Superior temporal gyrus (tissue), 1 donor: Measurements from ENCODE around the gene ARAP1.
A peak's percentile ranks its signal among the peaks of the same experiment; 100 is the strongest.

Experiments used
- DNase-seq: peaks from one replicate; pipeline ENCODE4 v3.0.0-alpha.2; 2016; ENCODE audit errors: extremely low spot score

The ARAP1 gene

DNA sequence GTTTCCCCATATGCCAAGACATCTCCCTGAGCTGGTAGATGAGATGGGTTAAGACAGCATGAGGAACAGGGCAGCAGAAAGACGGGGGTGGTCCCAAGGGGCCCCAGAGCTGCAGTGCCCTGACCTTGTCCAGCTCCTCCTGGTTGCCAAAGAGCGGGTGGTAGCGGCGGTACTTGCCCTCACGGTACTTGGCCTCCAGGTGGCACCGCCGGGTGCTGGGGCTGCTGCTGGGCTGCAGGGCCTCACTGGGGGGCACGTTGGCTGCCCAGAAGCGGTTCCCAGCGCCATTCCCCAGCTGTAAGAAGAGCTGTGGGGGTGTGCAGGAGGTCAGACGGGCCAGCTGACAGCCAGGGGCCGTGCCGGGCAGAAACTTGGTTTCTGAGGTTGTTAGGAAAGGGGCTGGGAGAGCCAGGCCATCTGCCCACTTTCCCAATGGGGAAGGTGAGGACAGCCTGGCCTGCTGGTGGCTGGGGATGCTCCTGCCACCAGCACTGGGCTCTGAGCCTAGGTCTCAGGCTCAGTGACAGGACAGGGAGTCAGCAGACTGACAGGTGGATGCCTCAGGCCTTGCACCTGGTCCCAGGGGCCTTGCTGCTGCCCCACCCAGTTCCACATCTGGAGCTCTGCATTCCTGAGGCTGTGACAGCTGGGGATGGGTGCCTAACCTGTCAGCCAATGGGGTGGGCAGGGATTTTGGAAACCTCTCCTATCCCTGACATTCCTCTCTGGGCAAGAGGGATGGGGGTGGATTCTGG lies 48.0 kb downstream of the ARAP1 start:
- DNase-seq, result no peak

DNA sequence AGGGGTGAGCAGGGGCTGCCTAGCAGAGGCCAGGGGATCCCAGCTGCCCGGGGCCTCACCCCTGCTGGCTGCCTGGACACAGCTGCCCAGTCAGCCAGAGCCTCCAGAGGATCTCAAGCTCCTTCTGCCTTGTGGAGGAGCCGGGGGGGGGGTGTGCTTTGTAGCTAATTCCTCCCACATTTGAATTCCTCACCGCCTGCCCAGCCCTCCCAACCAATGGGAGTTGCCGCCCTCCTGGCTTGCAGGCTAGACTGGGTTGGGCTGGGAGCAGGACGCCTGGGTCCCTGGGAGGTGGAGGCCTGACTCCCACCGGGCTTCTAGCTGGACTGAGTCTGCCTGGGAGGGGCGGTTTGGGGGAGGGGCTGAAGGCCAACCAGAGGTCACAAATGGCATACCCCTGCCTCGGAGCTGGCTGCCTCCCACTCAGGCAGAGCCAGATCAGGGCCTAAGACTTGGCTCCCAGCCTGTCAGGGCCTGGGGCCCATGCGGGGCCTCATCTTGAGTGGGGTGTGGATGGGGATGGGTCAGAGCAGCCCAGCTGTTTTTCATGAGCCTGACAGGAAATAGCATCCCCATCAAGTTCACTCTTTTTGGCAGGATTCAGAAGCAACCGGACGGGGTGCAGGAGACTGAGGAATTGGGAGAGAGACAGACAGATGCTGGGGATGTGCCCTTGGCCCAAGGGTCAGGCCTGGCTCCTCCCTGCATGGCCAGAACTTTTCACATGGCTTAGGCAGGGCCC lies 48.8 kb downstream of the ARAP1 start:
- no peak for DNase-seq

DNA sequence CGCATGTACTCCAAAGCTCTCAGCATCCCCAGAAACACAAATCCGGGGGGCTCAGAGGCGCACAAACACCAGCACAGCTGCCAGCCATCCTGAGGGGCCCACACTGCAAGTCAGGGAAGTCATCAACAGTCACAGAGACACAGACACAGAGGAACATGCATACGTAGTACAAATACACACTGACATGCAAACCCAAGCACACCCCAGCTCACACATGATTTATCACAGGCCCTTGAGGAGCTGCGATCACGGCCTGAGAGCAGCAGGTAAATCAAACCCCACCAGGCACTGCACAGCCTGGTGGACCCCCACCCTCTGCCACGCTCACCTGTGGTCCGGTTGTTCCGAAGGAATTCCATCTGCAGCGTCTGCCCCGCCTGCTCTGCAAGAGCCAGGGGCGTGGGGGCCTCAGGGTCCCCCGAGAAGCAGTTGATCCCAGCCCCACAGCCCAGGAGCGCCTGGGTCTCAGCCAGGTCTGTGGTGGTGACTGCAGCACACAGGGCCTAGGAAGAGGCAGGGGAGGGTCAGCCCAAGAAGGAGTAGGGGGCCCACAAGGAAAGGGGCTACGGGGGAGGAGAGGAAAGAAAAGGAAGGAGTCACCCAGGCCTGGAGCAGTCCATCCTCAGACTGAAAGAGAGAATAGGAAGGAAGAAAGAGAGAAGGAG lies 49.5 kb downstream of the ARAP1 start:
- DNase-seq, result no peak

DNA sequence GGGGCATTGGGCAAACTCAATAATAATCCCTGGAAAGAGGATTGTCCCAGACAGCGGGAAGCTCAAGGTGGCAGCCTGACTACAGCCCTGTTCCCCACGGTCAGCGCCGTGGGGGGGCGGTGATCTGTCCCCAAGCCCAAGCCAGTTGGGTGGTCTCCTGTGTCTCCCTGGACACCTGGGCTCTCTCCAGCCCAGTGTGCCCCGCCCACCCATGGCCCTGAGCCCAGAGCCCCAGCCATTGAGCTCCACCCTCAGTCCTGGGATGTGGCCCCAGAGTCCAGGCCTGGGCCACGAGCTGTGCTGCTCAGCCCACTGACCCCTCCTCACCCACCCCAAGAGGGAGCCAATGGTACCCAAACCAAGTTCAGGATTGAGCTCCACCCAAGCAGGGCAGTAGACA lies 50.1 kb downstream of the ARAP1 start:
- no peak for DNase-seq

DNA sequence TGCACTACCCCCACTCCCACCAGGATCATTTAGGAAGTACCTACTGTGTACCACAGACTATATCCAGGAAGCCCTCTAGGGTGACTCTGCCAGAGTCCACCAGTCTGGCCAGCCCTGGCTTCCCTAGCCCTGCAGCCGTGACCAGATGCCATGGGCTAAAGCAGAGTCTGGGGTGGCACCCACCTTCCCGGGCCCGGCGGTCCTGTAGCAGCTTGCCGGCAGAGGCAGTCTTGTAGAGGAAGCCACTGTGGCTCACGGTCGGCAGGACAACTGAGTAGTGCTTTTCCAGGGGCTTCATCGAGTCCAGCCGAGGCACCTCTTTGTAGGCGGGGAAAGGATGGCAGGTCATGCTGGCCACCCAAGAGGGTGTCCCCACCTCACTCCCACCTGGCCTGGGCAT lies 50.7 kb downstream of the ARAP1 start:
- DNase-seq, result no peak

DNA sequence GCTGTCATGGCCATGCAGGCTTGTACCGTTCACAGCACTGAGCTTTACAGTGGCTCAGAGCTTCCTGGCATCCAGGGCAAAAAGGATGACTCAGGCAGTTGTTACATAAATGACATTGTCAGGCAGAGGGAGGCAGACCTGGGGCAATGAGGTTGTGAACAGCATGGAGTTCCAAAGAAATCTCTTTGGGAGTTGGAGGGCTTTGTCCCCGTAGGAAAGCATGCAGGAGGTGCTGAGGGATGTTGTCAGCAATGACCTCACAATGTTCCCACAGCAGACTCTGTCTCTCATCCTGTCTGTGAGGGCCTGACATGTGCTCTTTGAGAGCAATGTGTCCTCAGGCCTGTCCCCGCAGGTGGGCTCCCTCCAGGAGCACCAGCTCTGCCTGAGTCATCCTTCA lies 52.1 kb downstream of the ARAP1 start:
- no peak for DNase-seq

DNA sequence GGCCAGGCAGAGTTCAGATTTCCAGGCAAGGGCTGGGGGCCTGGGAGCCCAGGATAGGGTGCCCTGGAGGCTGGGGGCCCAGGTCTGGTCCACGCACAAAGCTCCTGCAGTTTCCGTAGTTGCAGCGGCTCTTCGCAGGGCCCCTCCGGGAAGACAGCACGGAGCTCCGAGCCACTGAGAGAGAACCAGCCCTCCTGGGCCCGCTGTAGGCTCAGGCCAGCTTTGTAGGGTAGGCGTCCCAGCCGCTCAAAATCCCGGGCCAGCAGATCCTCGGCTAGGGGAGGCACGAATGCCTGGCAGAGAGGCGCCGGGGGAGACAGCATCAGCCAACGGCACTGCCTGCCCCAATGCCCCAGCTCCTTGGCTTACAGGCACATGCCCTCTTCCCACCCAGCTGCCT lies 54.4 kb downstream of the ARAP1 start:
- no peak for DNase-seq

DNA sequence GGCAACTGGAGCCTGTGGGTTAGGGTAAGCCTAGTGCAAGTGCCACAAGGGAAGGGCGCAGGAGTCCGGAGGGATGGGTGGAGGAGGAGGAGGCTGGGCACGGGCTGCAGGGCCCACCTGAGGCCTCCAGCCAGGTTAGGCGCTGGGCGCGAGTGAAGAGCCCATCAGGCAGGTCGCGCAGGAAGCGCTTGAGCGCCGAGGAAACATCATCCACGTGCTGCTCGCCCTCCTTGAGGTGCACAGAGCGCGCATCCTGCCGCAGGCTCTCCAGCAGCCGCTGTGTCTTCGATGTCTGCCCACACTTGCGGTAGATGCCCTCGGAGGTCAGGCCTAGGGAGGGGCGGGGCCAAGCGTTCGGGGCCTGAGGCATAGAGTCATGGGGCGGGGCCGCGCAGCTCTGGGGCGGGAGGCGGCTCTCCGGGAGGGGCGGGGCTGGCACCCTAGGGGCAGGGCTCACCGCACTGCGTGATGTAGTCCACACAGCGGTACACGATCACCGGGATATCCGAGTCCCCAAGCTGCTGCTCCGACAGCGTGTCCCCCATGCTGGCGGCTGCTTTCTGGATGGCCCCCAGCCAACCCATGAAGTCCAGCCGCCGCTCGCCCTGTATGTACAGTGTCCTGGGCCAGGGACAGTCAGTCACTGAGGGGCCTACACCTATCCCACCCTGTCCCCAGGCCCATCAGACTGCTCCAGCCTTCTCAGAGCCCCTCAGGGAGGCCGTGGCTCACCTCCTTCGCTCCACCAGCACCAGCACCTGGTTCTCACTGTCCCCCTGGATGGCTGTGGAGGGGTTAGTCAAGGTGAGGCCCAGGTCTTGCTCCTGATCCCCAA lies 55.1 kb downstream of the ARAP1 start:
- DNase-seq, result no peak

DNA sequence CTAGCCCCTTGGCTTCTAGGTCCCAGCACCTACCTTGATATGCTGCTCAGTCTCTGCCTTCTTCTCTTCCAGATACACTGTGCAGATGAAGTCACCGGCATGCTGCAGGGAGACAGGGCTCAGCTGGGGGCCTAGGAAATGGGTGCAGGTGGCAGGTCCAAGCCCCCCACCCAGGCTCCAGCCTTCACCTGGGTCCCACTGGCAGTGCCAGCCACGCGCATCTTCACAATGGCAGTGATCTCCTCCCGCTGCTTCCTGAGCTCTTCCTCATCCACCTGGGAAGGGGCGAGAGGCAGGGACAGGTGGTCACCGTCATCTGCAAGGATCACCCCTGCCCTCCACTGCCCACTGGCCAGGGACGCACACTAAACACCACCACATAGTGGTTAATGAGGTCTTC lies 56.9 kb downstream of the ARAP1 start:
- DNase-seq, result no peak

DNA sequence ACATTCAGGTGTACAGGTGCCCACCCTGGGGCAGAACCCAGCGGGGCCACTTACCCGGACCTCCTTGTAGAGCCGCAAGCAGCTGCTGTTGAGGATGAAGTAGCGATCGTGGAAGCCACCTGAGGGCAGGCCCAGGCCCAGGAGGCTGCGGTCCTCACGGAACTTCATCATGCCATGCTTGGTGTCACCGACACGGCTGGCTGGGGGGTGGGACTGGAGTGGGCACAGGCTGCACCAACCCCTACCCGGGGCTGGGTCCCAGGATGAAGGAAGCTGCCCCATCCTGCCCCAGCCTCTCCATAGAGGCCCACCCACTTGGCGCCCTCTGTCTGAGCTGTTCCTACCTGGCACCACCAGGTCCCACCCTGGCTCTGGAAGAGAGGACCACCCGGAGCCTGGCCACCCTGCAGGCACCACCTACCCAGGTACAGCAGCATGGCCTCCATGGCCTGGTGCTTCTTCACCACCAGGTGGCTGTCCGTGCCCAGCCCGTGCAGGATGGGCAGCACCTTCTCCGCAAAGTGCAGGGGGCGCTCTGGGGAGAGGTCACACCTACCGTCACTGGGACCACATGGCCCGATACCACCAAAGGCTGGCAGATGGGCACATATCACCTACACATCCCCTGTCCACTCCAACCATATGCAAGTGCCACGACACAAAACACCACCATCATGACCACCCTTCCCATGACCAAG lies 58.8 kb downstream of the ARAP1 start:
- DNase-seq, result no peak

DNA sequence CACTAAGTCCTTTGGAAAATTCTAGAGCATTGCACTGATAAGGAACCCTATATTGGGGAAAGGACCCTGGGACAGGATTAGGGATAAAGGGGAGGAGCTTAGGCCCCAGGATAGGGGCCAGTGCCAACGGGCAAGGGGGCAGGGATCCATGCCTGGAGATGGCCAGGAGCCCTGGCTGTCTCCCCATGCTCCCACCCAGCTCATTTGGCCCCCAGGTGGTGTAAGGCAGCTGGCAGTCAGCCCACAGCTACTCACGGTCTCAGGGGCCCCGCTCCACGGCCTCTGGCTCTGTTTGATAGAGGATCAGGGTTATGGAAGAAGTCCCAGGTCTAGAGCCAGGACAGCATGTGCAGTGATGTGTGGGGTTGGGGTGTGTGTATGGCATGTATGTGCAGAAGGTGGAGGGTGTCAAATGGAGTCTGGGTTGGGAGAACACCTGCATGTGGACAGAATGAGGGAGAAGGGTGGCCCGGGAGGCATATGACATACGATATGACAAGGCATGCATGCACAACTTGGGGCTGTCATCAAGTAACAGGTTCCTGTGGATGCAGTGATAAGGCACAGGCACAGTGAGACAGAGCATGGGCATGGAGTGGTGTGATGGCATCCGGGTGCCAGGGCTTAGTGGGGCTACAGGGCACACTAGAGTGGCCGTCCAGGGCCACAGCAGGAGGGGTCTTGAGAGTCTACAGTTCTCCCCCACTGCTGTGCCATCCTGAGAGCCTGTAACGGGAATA lies 59.5 kb downstream of the ARAP1 start:
- no peak for DNase-seq

DNA sequence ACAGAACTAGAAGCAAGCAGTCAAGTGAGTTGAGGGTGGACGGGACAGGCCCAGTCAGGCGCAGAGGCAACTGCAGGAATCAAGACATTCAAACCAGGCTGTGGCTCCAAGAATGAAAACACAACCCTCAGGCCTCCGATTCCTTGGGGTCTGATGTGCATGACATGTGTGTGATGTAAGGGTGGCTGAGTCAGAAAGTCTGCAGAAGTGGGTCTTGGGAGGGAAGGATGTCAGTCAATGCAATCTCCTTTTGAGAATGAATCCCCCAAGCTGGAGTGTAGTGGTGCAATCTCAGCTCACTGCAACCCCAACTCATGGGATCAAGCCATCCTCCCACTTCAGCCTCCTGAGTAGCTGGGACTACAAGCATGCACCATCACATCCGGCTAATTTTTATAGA lies 62.0 kb downstream of the ARAP1 start:
- no peak for DNase-seq

DNA sequence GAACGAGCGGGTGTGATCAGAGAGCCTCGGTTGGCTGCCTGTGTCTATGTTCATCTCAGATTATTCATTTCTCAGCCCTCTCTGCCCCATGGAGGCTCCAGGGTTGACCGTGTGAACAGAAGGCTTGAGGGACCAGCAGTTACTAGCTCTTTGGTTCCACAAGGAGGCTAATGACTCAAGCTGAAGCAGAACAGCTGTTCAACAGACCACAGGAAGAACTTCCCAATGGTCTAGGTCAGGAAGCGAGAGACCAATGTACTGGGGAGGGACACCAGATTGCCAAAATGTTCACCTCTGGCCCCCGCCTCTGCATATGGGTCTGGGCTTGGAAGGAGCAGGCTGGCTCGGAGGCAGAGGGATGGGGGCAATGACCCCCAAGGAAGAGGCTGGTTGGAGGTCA lies 63.3 kb downstream of the ARAP1 start:
- no peak for DNase-seq

DNA sequence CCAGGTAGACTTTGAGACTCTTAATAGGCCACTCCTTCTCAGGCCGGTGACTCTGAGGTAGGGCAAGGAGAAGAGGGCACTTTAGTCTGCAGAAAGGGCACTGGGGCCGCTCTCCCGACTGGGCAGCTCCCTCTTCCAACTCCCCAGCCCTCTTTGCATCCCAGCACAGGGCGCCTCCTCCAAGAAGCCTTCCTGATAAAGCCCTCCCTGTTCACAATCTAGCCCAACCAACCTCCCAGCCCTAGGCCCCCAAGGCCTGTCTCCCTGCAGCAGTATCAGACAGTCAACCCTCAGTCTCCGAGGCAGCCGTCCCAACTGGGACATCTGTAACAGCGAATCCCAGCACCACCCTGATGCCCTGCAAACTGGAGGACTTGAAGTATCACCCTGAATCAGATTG lies 63.7 kb downstream of the ARAP1 start:
- DNase-seq, result no peak

DNA sequence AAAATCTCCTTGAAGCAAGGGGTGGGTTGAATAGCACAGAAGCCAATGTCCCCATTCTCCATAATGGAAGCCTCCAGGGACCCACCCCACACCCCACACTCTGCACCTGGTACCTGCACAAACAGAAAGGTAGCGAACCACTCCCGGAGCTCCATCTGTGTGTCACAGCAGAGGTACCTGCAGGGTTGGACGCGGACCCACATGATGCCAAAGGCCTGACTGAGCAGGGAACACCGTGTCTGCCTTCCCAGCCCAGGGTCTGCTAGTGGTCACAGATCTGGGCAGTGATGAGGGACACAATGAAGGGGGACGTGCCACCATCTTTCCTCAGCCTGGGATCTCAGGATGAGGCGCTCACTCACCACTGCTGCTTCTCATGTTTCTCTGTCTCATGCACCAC lies 64.9 kb downstream of the ARAP1 start:
- no peak for DNase-seq

DNA sequence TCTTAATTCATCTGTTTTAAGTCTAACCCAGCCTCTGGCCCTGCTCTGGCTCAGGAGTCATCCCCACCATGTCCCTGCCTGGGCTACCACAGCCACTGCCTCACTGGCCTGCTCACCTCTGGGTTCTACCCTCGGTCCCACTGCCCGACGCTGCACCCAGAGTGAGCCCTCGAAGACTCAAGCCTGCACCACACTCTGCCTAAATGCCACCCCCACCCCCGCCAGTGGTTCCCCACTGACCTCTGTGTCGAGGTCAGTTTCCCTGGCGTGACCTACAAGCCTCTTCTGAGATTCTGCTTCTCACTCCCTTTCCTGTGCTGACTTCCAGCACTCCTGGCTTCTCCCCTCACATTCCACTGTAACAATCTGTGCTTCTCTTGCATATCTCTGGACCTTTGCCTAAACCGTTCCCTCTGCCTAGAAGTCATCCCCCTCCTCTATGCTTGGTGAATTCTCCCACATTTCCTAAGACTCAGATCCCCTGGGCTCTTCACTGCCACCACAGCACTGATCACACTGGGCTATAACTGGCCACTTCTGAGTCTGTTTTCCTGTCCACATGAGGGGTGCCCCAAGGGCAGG lies 65.5 kb downstream of the ARAP1 start:
- DNase-seq, result no peak

DNA sequence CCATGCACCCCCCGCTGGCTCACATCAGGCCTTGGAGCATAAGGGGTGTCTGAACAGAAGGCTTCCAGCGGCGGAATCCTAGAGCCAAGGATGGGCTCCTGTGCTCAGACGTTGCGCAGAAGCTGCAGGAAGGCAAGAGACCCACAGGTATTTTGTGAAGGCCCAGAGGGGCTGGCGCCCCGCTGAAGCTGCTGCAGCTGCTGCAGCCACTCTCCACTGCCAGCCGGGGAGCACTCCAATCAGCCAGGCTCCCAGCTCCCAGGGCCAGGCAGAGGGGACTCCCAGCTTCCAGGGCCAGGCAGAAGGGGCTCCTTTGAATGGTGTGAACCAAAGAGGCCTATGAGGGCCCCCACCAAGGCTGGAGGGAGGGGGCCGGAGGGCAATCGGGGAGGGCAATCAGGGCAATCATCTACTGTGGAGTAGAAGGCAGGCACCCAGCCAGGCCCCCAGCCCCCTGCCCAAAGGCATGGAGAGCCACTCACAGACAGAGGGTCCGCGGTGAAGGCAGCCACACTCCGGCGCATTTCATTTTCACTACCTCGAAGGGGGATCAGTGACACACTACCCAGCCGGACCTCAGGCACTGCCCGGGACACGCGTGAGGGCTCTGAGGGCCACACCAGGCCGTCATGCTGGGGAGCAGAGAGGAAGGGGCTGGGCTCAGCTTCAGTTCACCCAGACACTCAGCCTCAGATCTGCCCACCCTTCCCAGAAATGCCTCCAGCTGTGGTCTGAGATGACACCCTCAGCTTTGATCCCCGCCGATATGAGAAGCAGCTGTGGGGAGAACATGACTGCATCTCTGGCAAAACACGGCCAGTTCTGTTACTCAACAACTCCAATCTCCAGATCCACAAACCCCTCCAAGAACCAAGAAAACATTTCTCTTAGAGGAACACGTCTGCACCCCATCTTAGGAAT lies 66.4 kb downstream of the ARAP1 start:
- DNase-seq, result no peak

DNA sequence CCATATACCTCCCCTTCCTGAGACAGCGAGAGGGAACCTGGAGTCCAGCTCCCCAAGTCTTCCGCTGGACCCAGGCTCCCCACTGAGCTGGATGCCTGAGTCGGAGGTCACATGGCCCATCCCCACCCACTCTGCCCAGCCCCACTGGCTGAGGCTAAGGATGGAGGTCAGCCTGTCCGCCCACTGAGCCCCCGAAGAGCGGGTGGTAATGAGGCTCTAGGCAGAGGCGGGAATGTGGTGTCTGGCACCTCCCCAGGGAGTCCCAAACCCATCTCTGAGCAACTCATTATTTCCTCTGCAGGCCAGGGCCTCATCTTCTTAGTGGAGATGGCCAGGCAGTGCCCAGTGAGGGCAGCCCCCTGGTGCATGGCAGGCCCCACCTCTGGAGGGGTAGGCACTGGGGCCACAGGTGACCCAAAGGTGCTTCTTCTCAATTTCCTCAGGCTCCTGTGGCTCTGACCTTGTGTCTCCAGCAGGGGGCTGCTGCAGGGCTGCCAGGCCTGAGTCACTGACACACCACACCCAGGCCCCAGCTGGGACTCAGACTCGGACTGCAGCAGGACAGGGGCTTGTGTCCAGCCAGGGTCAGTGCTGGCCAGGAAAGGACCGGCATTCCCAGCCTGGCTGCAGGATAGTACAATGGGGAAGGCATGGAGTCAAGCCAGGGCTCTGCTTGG lies 67.8 kb downstream of the ARAP1 start:
- peak; percentile 9 for DNase-seq

DNA sequence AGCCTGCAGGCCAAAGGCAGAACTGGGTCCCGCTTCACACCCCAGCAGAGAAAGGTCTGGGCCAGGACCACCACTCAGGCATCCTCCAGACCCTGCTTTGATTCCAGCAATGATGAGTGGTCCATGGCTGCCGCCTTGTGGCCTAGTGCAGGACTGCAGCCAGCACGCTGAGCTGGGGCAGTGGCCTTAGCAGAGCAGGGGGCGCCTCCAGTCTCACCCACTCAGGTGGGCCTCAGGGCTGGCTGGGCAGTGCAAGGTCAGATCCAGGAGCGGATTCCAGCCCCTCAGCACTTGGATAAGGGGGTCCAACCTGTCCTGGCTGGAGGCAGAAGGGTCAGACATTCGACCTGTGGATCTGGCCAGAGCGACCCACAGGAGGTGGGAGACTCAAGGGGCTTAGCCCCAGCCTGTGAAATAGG lies 68.4 kb downstream of the ARAP1 start:
- peak; percentile 81 for DNase-seq
